B cell (primary cell): Measurements from ENCODE around the gene ERC2.

Source experiments
- CTCF ChIP-seq: fragments of 200-600 bp; IDR thresholded peaks from one replicate; pipeline ENCODE4 v1.8.0; 2022; ENCODE audit warnings: antibody characterized with exemption, mild to moderate bottlenecking
- EZH2 ChIP-seq: IDR thresholded peaks from 2 replicates; pipeline ENCODE4 v1.6.1; 2012; ENCODE audit warnings: borderline replicate concordance, low read depth, mild to moderate bottlenecking, moderate library complexity, low read length; ENCODE audit not compliant: insufficient read depth, poor library complexity, severe bottlenecking

GRCh38 chr3:56164436-56164835 is 303.8 kb downstream of the ERC2 start:
- TF ChIP-seq CTCF, result no peak
- no peak for TF ChIP-seq EZH2
